DMS153 treated with DMSO at 0.1 percent for 48 hours (cell line): Measurements from ENCODE around the gene RNF130.
"Not testable (repeated sequence)": the region's sequence is repeated elsewhere in the genome, so short reads cannot be mapped to it uniquely, and the experiment has no call there.

ENCODE experiments used
- DNase-seq: peaks from one replicate; lab custom pipeline; 2025; ENCODE audit not compliant: unreplicated experiment; lab: John Stamatoyannopoulos, UW

Gene RNF130

GRCh38 chr5:180103487-180104167 is 32.1 kb upstream of the RNF130 start:
- DNase-seq, result no peak

GRCh38 chr5:180102636-180103035 is 31.1 kb upstream of the RNF130 start:
- no peak for DNase-seq

- DNase-seq, result no peak
Measured at GRCh38 chr5:180101451-180102105, 30.0 kb upstream of the RNF130 start.

GRCh38 chr5:180100621-180101450 is 29.3 kb upstream of the RNF130 start:
- no peak for DNase-seq

- DNase-seq, result no peak
Measured at GRCh38 chr5:180099733-180100611, 28.4 kb upstream of the RNF130 start.

- no peak for DNase-seq
Measured at GRCh38 chr5:180098991-180099732, 27.6 kb upstream of the RNF130 start.

- DNase-seq, result no peak
Measured at GRCh38 chr5:180098526-180098925, 27.0 kb upstream of the RNF130 start.

GRCh38 chr5:180097926-180098325 is 26.4 kb upstream of the RNF130 start:
- DNase-seq, result no peak

GRCh38 chr5:180097163-180097894 is 25.8 kb upstream of the RNF130 start:
- no peak for DNase-seq

- no peak for DNase-seq
Measured at GRCh38 chr5:180096616-180097015, 25.1 kb upstream of the RNF130 start.

GRCh38 chr5:180095545-180095944 is 24.0 kb upstream of the RNF130 start:
- DNase-seq, result no peak

GRCh38 chr5:180093651-180094382 is 22.3 kb upstream of the RNF130 start:
- no peak for DNase-seq

- no peak for DNase-seq
Measured at GRCh38 chr5:180093241-180093640, 21.7 kb upstream of the RNF130 start.

- DNase-seq, result no peak
Measured at GRCh38 chr5:180090769-180091546, 19.4 kb upstream of the RNF130 start.

GRCh38 chr5:180090098-180090768 is 18.7 kb upstream of the RNF130 start:
- no peak for DNase-seq

GRCh38 chr5:180089628-180090027 is 18.1 kb upstream of the RNF130 start:
- not testable (repeated sequence) for DNase-seq

GRCh38 chr5:180088561-180088960 is 17.0 kb upstream of the RNF130 start:
- no peak for DNase-seq
